Vagina (tissue), 2 donors: ENCODE data around the gene DUS2. TPM values are rescaled to one million over a fixed set of nuclear protein-coding genes. Genes with fewer than 3 reads are reported as not detected.

Experiments
- DNase-seq, 2 donors: peaks; one replicate each; pipeline ENCODE4 v3.0.0-alpha.2; 2017; ENCODE audit errors: extremely low spot score in 2 of 2
- H3K27ac ChIP-seq: fragments of 200-600 bp; sonication (generic); one replicate; pipeline ENCODE4 v1.5.1; 2019
- H3K27me3 ChIP-seq: fragments of 200-600 bp; sonication (generic); one replicate; pipeline ENCODE4 v1.5.1; 2019
- H3K36me3 ChIP-seq, 2 donors: fragments of 200-600 bp; sonication (generic); one replicate each; pipeline ENCODE4 v1.5.1; 2017 to 2019
- H3K4me1 ChIP-seq: fragments of 200-600 bp; sonication (generic); one replicate; pipeline ENCODE4 v1.5.1; 2019
- H3K4me3 ChIP-seq, 2 donors: fragments of 200-600 bp; sonication (generic); 1 replicate in 1 of 2; 2 replicates in 1 of 2; pipeline ENCODE4 v1.5.1; 2016 to 2019
- H3K9me3 ChIP-seq: fragments of 200-600 bp; sonication (generic); one replicate; pipeline ENCODE4 v1.5.1; 2019
- POLR2A ChIP-seq, 2 donors: fragments of 450-650 bp; IDR thresholded peaks; one replicate each; pipeline ENCODE4 v1.6.1; 2017; ENCODE audit warnings: antibody characterized with exemption in 2 of 2, mild to moderate bottlenecking in 2 of 2, moderate library complexity in 2 of 2
- POLR2AphosphoS5 ChIP-seq, 2 donors: sonication (generic); formaldehyde crosslinking; IDR thresholded peaks; one replicate each; pipeline ENCODE4 v1.9.0; 2017; ENCODE audit warnings: antibody characterized with exemption in 2 of 2, mild to moderate bottlenecking in 2 of 2, low read depth in 1 of 2; ENCODE audit not compliant: insufficient read depth in 1 of 2
- intact Hi-C: fragments of 100-400 bp; cut with DNase I; formaldehyde crosslinking; loops from one replicate; pipeline ENCODE4 v1.15.1; 2023
- total RNA-seq: library from RNA; depleted of rRNA; stranded (reverse); fragments of >200 nt; gene quantifications from one replicate; pipeline ENCODE4 v1.2.3, GENCODE V29; 2016
- TF ChIP-seq, protein P1 (sequence below), 3 experiments: fragments of 450-650 bp in 2 of 3; fragments of 200-600 bp in 1 of 3; sonication (generic) in 1 of 3; IDR thresholded peaks; one replicate each; pipeline ENCODE4 v1.5.1; 2017 to 2019; ENCODE audit warnings: antibody characterized with exemption in 3 of 3, mild to moderate bottlenecking in 2 of 3, moderate library complexity in 2 of 3

Gene DUS2
- total RNA-seq, 1 donor from 2014 or later: 11.5 TPM

DNA sequence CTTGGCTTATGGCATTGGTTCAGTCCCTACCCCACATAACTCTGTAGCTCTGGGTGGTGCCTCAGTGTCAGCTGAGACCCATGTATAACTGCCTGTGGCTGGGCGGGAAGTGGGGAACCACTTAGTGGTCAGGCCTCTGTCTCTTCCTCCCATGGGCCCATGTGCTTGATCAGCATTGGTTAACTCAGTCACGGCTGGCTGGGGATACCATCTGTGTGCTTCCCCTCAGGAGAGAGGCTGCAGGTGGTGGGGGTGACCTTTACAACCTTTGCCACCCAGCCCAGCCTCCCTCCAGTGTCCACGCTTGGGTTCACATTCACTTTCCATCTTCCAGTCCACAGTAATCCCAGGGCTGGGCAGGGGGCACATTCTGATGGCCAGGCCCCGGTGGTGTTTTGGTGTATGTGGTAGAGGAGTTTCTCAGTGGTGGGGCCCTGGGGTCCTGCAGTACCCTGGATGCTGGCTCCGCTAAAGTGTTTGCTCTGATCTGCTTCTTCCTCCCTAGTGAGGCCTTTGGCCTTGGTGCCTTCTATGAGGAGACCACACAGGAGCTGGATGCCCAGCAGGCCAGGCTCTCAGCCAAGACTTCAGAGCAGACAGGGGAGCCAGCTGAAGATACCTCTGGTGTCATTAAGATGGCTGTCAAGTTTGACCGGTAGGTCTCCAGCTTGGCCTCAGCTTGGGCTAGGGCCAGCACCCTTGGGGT is 51.9 kb downstream of the DUS2 start:
- H3K9me3 ChIP-seq: no peaks in the 10 kb centered on the region
- H3K36me3 ChIP-seq: peaks cover 0 to 28% of the 10 kb centered on the region in 2 donors
- intact Hi-C loops: no loop called here
- no peaks in the 10 kb centered on the region for H3K27me3 ChIP-seq
- peak in 1 of 2 donors; percentile 81 for DNase-seq
- H3K4me3 ChIP-seq: no peak overlapping the region
- no peak overlapping the region for H3K27ac ChIP-seq
- H3K4me1 ChIP-seq: peaks cover 24% of the 10 kb centered on the region
- TF ChIP-seq POLR2A (IDR thresholded peaks at IDR 0.05): no peak
- TF ChIP-seq POLR2AphosphoS5 (IDR thresholded peaks at IDR 0.05; ENCODE audit: insufficient read depth in 1 of 2, low read depth in 1 of 2): no peak
- TF ChIP-seq, protein P1, sequence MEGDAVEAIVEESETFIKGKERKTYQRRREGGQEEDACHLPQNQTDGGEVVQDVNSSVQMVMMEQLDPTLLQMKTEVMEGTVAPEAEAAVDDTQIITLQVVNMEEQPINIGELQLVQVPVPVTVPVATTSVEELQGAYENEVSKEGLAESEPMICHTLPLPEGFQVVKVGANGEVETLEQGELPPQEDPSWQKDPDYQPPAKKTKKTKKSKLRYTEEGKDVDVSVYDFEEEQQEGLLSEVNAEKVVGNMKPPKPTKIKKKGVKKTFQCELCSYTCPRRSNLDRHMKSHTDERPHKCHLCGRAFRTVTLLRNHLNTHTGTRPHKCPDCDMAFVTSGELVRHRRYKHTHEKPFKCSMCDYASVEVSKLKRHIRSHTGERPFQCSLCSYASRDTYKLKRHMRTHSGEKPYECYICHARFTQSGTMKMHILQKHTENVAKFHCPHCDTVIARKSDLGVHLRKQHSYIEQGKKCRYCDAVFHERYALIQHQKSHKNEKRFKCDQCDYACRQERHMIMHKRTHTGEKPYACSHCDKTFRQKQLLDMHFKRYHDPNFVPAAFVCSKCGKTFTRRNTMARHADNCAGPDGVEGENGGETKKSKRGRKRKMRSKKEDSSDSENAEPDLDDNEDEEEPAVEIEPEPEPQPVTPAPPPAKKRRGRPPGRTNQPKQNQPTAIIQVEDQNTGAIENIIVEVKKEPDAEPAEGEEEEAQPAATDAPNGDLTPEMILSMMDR (IDR thresholded peaks at IDR 0.05): no peak

DNA sequence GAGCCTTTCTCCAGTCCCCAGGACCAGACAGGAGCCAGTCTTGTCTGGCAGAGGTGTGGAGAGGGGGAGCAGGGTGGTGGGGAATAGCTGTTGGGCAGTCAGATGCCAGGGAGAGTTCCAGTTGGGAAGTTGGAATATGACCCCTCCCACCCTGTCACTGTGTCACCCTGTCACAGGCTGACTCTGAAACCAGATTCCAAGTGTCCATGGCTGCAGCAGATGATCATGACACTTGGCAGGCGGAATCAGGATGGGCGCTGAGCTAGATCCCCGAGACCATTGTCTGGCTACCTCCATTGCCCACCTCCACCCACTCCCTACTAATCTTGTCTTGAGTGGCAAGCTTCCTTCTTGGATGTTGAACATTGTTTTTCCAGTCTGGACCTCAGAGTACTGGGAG is 52.9 kb downstream of the DUS2 start:
- Histone ChIP-seq H3K27ac (no peak overlapping the region), H3K36me3 (peaks cover 0 to 28% of the 10 kb centered on the region in 2 donors), H3K4me3 (no peak overlapping the region), H3K9me3 (no peaks in the 10 kb centered on the region), H3K4me1 (peaks cover 29% of the 10 kb centered on the region), H3K27me3 (no peaks in the 10 kb centered on the region)
- intact Hi-C loops: no loop called here
- DNase-seq: peak in 1 of 2 donors; percentile 85
- TF ChIP-seq POLR2A (IDR thresholded peaks at IDR 0.05) (no peak), POLR2AphosphoS5 (IDR thresholded peaks at IDR 0.05; ENCODE audit: insufficient read depth in 1 of 2, low read depth in 1 of 2) (no peak)
- TF ChIP-seq, protein P1 (IDR thresholded peaks at IDR 0.05): no peak

DNA sequence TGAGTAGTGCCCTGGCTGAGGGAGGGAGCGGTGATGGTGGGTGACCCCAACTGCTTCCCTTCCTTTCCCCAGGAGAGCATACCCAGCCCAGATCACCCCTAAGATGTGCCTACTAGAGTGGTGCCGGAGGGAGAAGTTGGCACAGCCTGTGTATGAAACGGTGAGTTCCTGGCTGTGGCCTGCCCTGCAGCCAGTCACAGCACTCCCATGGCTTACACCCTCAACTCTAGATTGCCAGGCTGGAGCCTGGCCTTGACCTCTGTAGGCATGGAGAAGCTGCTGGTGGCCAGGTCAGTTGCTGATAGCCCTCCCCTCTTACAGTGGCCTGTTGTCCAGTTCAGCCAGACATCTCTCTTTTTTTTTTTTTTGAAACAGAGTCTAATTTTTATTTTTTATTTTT is 53.5 kb downstream of the DUS2 start:
- intact Hi-C loops: no loop called here
- DNase-seq: peak in 1 of 2 donors; percentile 61
- Histone ChIP-seq H3K27ac (no peak overlapping the region), H3K9me3 (no peaks in the 10 kb centered on the region), H3K36me3 (peaks cover 0 to 28% of the 10 kb centered on the region in 2 donors), H3K4me1 (peaks cover 35% of the 10 kb centered on the region), H3K4me3 (no peak overlapping the region), H3K27me3 (no peaks in the 10 kb centered on the region)
- TF ChIP-seq, protein P1 (IDR thresholded peaks at IDR 0.05): no peak
- no peak for TF ChIP-seq POLR2AphosphoS5 (IDR thresholded peaks at IDR 0.05; ENCODE audit: insufficient read depth in 1 of 2, low read depth in 1 of 2)
- no peak for TF ChIP-seq POLR2A (IDR thresholded peaks at IDR 0.05)

DNA sequence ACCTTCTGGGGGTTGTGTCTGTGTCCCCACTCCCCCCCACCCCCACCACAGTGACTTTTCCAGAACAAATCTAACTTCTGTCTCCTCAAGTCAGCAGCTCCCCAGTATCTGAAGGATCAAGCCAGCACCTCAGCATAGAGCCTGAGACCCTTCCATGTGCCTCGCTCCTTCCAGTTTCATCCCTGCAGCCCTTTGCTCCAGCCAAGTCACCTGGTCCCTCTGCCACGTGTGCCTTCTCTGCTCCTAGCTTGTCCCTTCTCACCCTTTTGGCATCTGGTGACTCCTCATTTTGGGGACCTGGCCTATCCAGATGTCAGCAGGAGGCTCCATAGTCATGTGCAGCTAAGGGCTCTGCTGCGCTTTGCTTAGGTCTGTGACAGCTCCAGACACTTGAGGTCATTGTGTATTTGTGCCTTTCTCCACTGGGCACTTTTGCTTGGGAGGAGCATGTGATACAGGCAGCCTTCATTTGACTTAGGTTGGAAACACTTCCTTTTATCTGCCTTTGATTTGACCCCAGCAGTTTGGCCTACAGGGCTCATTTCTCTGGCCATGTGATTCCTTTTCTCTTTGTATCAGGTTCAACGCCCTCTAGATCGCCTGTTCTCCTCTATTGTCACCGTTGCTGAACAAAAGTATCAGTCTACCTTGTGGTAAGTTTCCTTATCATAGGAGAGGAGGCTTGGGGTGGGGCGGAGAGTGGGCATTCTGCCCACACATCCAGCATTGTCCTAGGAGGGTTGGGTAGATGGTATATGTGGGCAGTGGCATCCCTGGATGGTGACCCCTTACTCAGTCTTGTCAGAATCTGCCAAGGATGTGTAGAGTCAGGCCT is 55.0 kb downstream of the DUS2 start:
- Histone ChIP-seq H3K4me3 (no peak overlapping the region), H3K36me3 (peaks cover 0 to 28% of the 10 kb centered on the region in 2 donors), H3K27me3 (no peaks in the 10 kb centered on the region), H3K9me3 (no peaks in the 10 kb centered on the region), H3K27ac (no peak overlapping the region), H3K4me1 (peaks cover 28% of the 10 kb centered on the region)
- peak in 1 of 2 donors; percentile 90 for DNase-seq
- intact Hi-C loops: no loop called here
- TF ChIP-seq, protein P1 (IDR thresholded peaks at IDR 0.05): no peak
- TF ChIP-seq POLR2A (IDR thresholded peaks at IDR 0.05) (no peak), POLR2AphosphoS5 (IDR thresholded peaks at IDR 0.05; ENCODE audit: insufficient read depth in 1 of 2, low read depth in 1 of 2) (no peak)
